Measurements from ENCODE around the gene XYLT2.
A peak's percentile ranks its signal among the peaks of the same experiment; 100 is the strongest.
"Not testable (repeated sequence)": the region's sequence is repeated elsewhere in the genome, so short reads cannot be mapped to it uniquely, and the experiment has no call there.

XYLT2 gene

DNA sequence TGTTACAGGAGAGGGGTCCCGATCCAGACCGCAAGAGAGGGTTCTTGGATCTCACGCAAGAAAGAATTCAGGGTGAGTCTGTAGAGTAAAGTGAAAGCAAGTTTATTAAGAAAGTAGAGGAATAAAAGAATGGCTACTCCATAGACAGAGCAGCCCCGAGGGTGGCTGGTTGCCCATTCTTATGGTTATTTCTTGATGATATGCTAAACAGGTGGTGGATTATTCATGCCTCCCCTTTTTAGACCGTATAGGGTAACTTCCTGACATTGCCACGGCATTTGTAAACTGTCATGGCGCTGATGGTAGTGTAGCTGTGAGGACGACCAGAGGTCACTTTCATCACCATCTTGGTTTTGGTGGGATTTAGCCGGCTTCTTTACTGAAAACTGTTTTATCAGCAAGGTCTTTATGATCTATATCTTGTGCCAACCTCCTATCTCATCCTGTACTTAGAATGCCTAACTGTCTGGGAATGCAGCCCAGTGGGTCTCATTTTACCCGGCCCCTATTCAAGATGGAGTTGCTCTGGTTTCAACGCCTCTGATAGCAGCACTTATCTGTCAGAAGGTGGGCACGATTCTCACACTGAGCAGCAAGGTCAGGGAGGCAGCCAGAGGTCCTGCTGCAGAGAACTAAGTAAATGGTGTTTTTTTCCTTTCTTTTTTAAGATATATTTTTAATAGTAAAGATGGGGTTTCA lies 26.5 kb upstream of the XYLT2 start:
- no peak for DNase-seq (ENCODE audit: low spot score)

DNA sequence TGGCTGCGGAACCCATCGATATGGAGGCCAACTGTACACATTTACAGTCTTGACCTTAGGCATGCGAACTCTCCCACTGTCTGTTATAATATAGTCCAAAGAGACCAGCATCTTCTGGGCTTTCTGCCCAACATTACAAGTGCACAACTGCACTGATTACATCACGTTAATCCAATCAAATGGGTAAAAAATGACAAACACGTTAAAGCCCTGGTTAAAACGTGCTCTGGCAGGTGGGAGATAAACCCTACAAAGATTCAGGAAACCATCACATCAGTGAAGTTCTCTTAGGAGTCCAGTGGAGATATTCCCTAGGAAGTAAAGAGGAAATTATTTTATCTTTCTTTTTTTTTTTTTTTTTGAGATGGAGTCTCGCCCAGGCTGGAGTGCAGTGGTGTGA lies 23.7 kb upstream of the XYLT2 start:
- DNase-seq (ENCODE audit: low spot score) = no peak

DNA sequence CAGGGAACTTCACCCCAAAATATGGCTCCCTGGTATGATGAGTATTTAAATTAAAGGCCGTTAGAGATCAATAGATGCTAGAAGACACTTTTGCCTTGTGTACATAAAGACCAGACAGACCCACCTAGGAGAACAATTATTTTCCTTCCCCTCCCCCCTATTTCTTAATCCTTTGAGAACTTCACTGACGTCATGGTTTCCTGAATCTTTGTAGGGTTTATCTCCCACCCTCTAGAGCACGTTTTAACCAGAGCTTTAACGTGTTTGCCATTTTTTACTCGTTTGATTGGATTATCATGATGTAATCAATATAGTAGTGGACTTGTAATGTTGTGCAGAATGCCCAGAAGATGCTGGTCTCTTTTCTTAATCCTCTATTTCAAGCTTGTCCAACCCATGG lies 22.9 kb upstream of the XYLT2 start:
- no peak for DNase-seq (ENCODE audit: low spot score)

DNA sequence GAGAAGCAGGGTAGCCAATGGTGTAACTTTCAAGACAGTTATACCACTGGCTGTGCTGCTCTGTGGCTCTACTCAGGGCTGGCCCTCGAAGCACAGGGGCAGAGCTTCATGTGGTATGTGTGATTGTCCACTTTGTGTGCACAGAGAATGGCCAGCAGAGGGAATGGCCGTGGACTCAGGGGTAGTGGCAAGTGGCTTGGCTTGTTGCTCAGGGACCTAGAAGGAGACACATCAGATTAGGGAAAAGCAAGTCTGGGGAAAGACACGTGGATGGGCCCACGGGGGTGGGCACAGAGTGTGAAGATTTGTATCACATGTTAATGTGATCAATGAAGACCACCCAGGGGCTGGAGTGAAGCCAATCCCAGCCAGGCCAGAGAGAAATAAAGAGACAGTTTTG lies 20.0 kb upstream of the XYLT2 start:
- DNase-seq (ENCODE audit: low spot score) = no peak

DNA sequence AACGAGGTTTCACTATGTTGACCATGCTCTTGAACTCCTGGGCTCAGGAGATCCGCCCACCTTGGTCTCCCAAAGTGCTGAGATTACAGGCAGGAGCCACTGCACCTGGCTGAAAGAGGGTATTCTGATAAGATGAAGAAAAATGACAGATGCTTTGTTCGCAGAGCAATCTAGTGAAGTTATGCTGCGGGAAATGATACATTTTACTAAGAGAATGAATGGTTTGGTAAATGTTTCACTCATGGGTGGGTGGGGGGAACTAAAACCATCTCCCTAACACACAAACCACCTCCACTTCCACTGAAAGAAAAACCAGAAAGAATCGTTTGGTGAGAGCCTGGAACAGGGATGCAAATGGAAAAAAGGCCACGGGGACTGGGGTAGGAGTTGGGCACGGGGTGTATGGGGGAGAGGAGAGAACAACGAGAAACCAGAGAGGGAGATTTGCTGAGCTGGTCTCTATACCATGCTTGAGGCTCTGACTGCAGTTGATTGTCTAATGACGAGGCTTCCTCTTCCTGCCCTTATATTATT lies 19.0 kb upstream of the XYLT2 start:
- DNase-seq (ENCODE audit: low spot score) = no peak

DNA sequence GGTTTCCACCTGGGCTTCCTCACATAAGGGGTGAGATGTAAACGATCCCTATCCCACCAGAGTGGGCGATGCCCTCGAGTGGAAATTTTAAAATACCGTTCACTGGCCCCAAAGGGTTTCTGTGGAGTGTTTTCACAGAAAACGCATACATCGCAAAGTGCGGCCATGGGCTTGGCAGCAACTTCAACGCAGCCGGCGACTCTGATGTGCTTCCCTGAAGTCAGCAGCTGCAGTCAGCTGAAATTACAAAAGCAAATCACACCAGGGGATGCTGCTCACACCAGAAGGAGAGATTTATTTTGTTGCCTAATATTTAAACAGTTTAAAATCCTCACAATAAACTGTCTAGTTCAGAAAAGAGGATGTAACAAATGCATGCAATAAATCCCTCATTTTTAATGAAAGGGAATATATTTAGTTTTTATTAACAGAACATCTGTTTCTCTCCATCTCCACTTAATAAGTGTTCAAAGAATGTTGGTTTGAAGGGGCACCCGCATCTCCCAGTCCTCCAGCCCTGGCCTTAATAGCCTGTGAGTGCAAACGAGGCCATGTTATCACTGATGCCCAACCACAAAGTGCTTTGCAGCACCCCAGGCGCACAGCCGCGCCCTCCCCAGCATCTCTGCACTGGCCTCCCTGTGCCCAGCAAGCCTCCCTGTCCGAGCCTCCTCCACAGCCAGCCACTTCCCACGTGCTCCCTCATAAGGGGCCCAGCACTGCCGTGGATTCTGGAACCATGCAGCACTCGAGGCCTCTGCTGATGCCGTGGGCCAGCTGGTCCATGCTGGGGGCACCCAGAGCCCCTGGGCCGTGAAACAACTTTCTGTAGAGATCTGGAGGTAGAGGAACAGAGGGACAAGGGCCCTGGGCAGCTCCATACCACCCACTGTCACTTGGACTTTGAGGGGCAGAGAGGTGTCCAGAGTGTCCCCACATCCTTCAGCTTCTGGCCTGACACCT lies 17.3 kb upstream of the XYLT2 start:
- DNase-seq (ENCODE audit: low spot score) = no peak

DNA sequence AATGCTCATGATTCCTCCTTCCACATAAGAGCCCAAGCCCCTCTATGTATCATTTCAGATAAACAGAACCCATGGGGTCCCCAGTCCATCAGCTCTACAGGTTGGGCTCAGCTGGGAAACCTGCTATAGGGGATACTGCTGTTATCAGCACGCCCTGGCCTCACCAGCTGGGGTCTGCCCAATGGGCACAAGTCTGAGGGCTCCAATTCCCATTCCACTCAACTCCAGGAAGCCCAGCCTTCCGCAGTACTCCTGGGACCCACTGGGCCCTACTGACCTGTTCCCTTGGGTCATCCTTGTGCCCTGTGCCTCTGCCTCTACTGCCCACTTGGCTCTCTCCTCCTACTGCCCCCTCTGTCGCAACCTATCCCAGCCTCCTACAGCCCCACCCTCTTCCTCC lies 16.2 kb upstream of the XYLT2 start:
- DNase-seq (ENCODE audit: low spot score) = no peak

DNA sequence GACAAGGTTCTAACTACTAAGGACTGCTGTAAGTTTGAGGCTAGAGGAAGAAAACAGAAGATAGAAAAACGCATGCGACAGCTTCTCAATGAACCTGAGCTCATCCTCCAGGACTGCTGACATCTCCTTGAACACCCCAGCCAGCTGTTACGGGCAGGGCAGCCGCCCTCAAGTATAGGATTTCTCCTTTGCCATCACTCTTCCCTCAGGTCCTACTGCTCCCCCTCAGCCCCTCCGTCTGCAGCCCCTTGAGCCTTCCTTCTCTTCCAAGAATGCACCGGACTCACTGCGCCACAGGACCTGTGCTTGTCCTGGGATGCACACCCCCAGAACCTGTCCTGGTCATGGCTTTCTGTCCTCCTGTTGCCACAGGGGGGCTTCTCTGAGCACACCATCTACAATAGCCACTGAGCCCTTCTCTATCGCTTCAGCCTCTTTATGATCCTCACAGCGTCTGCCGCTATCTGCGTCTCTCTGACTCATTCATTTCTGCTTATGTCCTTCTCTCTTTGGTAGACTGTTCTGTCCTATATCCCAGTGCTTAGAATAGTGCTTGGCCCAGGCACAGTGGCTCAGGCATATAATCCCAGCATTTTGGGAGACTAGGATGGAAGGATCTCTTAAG lies 15.7 kb upstream of the XYLT2 start:
- DNase-seq (ENCODE audit: low spot score) = no peak

DNA sequence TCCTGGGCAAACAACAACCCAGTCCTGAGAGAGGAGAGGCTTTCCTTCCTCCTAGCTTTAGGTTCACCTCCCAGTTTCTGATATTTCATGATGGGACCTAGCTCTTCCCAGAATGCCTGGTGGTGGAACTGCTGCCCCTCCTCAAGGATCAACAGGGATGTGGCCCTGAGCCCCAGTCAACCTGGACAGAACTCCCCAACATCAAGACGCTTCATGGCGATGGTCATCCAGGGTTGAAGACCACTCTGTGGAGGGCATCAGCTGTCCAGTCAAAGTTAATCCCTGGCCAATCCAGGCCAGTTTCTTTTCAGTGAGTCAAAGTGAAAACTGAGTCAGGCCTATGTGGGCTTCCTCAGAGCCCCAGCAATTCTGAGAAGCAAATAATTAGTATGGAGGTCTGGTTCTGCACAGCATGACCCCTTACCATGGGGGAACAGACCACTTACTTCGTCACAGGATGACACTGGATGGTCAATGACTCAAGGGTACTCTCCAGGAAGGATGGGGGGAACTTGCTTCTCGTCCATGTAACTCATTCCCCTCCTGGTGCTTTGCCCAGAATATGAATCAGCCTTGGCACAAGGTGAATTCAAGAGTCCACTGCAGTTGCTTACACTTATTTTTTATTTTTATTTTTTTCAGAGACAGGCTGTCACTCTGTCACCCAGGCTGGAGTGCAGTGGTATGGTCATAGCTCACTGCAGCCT lies 14.7 kb upstream of the XYLT2 start:
- DNase-seq (ENCODE audit: low spot score) = peak; percentile 73

DNA sequence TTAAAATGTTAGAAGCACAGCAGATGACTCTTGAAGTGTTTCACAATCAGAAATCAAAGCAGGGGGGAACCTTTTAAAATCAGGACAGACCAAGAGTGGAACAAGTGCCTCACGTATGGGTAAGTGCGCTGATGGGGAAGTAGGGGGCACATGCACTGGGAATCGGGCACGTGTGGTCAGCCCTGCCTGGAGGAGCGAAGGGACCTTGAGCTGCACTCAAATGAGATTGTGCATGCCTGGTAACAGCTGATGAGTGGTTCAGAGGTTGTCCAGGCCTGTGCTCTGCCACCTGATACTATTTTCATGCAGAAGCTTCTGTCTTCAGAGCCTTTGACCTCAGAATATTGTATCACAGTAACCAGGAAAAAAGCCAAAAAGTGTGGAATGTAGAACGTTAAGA lies 13.7 kb upstream of the XYLT2 start:
- no peak for DNase-seq (ENCODE audit: low spot score)

DNA sequence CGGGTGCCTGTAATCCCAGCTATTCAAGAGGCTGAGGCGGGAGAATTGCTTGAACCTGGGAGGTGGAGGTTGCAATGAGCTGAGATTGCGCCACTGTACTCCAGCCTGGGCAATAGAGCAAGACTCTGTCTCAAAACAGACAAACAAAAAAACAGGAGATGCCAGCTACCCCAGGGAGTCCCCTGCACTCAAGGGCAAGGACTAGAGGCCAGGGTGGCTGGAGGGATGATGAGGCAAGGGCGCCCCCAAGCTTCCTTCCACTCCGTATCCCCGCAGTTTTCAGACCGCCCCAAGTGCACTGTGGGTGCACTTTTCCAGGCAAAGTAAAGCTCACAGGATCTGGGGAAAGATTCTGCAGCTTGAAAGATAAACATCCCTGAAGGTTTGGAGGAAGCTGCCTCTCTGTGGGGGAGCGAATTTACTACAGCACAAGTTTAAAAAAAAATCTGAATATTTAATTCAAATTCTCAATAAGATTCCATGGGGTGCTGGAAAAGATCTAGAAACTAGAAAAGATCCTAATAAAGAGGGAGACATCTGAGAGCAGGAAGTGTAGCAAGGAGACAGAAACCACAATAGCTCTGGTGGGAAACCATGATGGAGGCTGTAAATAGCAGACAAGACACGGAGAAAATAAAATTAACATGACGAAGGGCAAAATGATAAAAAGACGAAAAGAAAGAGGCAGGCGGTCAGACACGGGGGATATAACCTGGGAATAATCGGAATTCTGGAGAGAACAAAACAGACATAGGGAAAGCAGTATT lies 12.5 kb upstream of the XYLT2 start:
- DNase-seq (ENCODE audit: low spot score) = not testable (repeated sequence)

DNA sequence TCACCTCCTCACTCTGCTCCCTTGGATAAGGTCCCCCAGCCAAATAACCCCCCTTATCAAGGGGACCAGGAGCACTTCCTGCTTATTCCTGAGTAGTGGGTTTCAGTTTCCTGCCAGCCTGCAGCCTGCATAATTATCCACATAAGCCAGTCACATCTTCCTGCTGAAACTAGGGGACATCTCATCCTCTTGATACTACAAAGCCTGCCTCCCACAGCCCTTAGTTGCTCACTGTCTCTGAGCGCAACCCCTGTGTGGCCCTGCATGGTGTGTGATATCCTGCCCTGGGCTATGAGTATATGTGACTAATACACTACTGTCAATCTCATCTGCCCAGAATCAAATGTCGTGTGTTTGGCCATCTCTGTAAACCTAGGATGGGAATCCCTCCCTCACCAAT lies 8.0 kb upstream of the XYLT2 start:
- no peak for DNase-seq (ENCODE audit: low spot score)

DNA sequence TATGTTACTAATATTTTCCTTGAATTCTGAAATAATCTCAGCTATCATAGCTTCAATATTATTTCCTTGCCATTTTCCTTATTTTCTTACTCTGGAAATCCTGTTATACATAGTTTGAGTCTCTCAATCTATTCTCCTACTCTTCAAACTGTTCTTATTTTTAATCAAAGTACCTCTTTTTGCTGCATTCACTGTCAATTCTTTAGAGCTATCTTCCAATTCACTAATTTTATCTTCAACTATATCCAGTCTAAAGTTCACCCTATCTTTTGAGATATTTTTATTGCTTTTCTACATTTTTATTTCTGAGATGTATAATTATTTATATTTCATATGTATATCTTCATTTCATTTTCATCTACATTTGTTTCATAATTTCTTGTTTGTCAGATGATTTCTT lies 7.3 kb upstream of the XYLT2 start:
- no peak for DNase-seq (ENCODE audit: low spot score)

DNA sequence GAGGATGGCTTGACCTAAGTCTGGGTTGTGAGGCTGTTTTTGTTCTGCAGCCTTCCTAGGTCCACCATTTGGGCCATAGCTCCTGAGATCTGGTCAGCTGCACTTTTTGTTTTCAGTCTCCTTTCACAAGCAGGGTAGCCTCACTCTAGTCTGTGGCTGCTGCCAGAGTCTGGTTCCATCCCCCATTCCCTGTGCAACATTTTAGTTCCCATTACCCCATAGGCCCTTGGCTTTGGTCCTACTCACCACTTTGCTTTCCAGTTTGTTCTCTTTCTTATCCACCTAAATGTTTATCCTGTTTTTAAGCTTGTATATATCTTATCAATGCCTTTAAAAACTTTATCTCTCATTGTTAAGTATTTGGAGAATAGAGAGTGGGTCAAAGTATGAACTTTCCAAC lies 6.5 kb upstream of the XYLT2 start:
- no peak for DNase-seq (ENCODE audit: low spot score)

DNA sequence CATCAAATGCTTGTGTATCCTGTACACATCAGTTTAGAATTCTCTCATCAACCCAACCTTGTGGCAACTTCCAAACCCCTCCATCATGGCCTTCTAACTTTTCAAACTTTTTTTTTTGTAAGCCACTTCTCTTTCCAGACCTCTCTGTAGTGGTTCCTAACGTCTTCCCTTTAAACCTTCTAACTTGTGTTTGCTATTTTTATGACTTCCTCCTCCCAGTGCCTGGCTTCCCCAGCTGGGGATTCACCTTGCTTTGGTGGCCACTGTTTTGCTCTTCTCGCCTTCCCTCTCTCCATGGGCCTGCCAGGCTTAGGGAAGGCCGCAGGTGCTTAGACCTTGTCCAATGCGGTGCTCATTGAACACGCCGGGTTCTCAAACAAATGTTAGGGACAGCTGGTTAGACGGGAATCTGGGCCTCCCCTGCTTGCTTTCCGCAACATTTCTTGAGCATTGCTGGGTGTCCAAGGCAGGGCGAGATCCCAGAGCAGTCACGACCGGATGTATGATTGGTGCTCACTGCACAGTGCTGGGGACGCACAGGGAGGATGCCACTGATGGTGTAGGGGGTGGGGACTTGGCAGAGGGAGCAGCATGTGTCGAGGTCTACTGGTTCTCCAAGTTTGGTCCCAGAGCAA lies 1.1 kb upstream of the XYLT2 start:
- DNase-seq (ENCODE audit: low spot score) = no peak

DNA sequence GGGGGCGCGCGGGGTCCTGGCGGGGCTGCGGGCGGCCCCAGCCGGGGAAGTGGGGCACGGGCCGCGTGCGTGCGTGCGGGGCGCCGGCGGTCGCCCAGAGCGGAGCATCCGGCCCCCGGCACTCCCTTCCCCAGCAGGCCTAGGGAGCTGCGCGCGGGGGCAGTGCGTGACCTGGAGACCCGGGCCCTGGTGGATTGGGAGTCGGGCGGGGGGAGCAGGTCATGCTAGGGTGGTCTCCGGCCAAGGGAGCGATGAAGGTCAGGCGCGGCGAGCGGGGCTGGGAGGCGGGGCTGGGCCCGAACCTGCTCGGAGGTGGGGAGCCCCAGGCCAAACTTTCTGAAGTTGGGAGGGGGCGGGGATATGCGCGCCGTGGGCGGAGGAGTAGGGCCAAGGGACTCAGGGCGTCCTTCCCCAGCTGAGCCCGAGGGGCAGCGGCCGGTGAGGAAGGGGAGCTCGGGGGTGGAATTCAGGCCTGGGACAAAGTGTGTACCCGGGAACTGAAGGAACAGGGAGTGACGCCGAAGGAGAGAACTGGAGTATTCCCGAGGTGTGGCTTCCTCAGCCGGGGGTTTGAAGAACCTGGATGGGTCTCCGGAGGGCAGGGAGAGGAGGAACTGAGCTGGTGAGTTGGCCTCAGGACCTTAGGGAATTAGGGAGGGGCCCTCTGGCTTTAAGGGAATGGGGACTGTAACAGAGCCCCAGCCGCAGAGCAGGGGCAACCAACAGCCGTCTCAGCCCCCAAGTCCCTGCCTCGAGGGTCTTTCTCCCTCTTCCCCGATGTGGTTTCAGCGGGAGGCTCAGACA lies 589 bp downstream of the XYLT2 start:
- DNase-seq (ENCODE audit: low spot score) = peak; percentile 65

DNA sequence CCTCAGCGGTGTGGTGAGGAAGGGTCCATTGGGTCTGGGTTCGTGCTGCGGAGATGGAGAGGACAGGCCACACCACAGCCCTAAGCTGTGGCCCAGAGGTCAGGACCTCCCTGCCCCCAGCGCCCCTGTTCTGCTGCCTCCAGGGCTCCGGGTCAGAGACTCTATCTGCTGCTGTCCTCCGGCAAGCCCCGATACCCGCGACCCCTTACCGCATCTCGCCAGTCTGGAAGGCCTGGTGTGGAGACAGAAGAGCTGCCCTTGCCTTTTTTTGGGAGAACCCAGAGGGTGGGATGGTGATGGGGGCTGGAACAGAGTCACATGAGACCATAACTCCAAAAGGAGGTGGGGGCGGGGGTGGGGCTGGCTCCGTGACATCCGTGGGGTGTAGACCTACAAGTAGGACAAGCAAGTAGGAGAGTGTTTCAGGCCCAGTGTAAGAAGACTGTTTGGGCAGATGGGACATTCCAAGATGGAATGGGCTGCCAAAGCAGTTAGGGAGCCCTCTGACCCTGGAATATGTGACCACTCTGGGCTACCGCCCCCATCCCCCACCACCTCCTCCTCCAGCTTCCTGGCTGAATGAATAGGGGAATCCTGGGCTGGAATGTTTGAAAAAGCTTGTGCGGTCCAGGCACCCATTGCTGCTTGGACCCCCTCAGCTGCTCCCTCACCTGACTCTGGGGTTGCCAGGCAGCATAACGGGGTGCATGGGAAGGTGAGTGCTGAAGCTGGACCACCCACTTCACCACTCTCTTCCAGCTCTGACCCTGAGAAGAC lies 1.4 kb downstream of the XYLT2 start:
- no peak for DNase-seq (ENCODE audit: low spot score)

DNA sequence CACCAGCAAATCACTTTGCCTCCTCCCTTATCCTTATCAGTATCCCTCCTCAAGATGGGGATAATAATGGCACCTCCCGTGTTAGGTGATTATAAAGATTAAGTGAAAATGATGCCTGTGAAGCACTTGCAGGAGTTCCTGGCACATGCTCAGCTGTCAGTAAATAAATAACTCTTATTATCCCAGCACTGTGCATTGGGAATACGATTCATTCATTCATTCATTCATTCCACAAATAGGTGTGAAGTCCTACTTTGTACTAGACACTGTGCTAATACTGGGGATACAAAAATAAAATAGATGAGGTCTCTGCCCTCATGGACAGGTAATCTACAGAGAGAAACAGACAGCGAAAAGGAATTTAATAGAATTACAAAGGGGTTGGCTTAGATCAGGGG lies 2.0 kb downstream of the XYLT2 start:
- no peak for DNase-seq (ENCODE audit: low spot score)
